ENCODE results near the gene CLDN6. TPM values are rescaled to one million over a fixed set of nuclear protein-coding genes. Genes with fewer than 3 reads are reported as not detected.
A peak's percentile ranks its signal among the peaks of the same experiment; 100 is the strongest.

CLDN6 gene
- total and polyA plus RNA-seq, 8 donors, result 2.3 to 140 (median 113) TPM; not detected in 1

DNA sequence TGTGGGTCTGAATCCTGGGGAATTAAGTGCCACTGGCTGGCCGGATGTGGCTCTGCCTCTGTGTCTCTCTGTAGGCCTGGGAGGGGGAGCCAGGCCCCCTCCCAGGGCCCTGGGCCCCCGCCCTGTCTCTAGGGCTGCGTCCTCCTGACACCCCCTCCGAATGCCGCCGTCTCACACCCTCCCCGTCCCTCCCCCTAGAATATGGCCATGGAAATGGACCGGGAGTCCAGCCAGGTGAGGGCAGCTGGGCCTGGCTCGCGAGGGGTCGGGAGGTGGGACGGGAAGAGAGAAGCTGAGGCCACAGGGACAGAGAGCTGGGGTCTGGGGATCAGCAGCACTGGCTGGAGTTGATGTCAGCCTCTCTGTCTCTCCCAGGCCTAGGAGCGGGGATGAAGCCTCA lies 21.7 kb downstream of the CLDN6 start:
- TF ChIP-seq, protein P1, sequence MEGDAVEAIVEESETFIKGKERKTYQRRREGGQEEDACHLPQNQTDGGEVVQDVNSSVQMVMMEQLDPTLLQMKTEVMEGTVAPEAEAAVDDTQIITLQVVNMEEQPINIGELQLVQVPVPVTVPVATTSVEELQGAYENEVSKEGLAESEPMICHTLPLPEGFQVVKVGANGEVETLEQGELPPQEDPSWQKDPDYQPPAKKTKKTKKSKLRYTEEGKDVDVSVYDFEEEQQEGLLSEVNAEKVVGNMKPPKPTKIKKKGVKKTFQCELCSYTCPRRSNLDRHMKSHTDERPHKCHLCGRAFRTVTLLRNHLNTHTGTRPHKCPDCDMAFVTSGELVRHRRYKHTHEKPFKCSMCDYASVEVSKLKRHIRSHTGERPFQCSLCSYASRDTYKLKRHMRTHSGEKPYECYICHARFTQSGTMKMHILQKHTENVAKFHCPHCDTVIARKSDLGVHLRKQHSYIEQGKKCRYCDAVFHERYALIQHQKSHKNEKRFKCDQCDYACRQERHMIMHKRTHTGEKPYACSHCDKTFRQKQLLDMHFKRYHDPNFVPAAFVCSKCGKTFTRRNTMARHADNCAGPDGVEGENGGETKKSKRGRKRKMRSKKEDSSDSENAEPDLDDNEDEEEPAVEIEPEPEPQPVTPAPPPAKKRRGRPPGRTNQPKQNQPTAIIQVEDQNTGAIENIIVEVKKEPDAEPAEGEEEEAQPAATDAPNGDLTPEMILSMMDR (IDR thresholded peaks at IDR 0.05), result no peak

DNA sequence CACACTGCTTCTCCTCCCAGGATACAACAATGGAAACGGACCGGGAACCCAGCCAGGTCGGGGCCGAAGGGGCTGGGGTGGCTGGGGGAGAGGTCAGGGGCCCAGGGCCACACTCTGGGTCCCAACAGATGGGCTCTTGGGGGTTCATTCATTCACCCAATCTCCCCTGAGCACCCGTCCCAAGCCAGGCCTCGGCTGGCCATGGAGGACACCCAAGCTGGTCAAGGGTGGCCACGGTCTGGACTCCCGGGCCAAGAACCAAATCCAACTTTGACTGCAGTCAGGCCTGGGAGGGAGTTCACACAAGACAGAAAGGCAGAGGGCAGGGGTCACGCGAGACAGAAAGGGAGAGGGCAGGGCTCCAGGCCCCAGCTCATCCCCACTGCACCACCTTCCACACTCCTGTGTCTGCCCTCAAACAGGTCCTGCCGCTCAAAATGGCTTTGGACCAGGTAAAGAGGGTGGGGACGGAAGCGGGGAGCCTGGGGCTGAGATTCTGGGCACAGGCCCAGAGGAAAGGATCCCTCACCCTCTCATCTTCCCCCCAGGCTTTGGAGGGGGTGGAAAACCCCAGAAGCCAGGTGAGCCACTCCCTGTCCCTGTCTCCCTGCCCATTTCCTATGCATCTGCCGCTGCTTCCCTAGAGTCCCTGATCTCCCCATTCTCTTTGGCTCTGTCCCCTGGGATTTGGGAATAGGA lies 25.5 kb downstream of the CLDN6 start:
- H3K27ac ChIP-seq, result no peak overlapping the region
- no peaks in the 10 kb centered on the region for H3K9me3 ChIP-seq
- no peak for ATAC-seq
- intact Hi-C loops (cut with DNase I), result no loop called here
- peaks cover 0 to 37% of the 10 kb centered on the region in 2 donors for H3K27me3 ChIP-seq
- TF ChIP-seq, protein P1 (IDR thresholded peaks at IDR 0.05), result no peak
- H3K4me3 ChIP-seq, result no peak overlapping the region
- H3K36me3 ChIP-seq, result no peaks in the 10 kb centered on the region
- DNase-seq, result no peak
- H3K4me1 ChIP-seq, result no peaks in the 10 kb centered on the region

More for the DNA sequence above, 21.7 kb downstream of the CLDN6 start:
- Histone ChIP-seq H3K27me3 (peaks cover 0 to 8% of the 10 kb centered on the region in 2 donors), H3K36me3 (no peaks in the 10 kb centered on the region), H3K27ac (no peak overlapping the region), H3K9me3 (no peaks in the 10 kb centered on the region), H3K4me3 (no peak overlapping the region), H3K4me1 (no peaks in the 10 kb centered on the region)
- DNase-seq, result no peak
- intact Hi-C loops (cut with DNase I), result no loop called here
- no peak for ATAC-seq

DNA sequence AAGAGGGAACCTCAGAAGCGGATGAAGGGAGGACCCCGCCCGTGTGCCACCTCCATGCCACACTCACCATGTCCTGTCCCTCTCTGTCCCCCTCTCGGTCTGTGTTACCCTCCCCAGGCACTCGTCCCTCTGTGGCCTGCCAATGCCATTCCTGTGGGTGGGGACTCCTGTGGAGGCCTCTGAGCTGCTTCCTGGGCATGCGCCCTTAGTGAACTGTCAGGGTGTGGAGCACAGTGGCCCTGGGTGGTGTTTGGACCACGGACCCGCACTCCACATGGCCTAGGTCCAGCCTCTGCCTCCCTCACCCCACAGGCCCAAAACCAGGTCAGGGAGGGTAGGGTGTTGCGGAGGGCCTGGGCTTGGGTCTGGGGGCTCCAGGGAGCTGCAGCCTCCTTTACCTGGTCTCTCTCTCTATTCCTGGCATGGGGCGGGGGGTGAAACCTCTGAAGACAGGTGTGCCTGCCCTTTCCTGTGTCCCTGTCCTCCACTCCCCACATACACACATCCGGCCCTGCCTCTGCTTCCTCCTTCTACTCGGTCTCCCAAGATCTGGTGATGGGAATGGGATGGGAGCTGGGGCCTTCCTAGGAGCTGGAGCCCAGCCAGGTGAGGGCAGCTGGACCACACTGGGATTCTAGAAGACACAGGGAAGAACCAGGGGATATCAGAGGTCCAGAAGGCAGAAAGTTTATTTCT lies 26.3 kb downstream of the CLDN6 start:
- H3K4me1 ChIP-seq, result no peaks in the 10 kb centered on the region
- H3K36me3 ChIP-seq, result no peaks in the 10 kb centered on the region
- no peak overlapping the region for H3K27ac ChIP-seq
- peaks cover 0 to 43% of the 10 kb centered on the region in 2 donors for H3K27me3 ChIP-seq
- TF ChIP-seq, protein P1 (IDR thresholded peaks at IDR 0.05), result no peak
- intact Hi-C loops (cut with DNase I), result no loop called here
- ATAC-seq, result no peak
- H3K9me3 ChIP-seq, result no peaks in the 10 kb centered on the region
- DNase-seq, result no peak
- no peak overlapping the region for H3K4me3 ChIP-seq

DNA sequence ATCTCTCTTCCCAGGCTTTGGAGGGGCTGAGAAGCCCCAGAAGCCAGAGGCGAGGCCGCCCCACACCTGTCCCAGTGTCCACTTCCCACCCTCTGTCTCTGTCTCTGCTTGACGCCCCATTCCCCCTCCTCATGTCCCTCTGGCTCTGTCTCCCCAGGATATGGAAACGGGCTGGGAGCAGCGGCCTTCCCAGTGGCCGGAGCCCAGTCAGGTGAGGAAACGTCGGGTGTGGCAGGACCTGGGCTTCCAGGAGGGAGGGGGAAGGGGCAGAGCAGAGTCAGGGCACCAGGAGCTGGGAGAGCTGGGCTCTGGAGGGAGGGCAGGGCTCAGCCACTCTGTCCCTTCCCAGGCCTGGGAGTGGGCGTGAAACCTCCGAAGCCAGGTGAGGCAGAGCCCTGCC lies 27.1 kb downstream of the CLDN6 start:
- H3K4me1 ChIP-seq, result no peaks in the 10 kb centered on the region
- H3K9me3 ChIP-seq, result no peaks in the 10 kb centered on the region
- intact Hi-C loops (cut with DNase I), result no loop called here
- ATAC-seq (peak; percentile 35), DNase-seq (no peak)
- peaks cover 0 to 46% of the 10 kb centered on the region in 2 donors for H3K27me3 ChIP-seq
- H3K4me3 ChIP-seq, result no peak overlapping the region
- H3K27ac ChIP-seq, result no peak overlapping the region
- TF ChIP-seq, protein P1 (IDR thresholded peaks at IDR 0.05), result no peak
- no peaks in the 10 kb centered on the region for H3K36me3 ChIP-seq

DNA sequence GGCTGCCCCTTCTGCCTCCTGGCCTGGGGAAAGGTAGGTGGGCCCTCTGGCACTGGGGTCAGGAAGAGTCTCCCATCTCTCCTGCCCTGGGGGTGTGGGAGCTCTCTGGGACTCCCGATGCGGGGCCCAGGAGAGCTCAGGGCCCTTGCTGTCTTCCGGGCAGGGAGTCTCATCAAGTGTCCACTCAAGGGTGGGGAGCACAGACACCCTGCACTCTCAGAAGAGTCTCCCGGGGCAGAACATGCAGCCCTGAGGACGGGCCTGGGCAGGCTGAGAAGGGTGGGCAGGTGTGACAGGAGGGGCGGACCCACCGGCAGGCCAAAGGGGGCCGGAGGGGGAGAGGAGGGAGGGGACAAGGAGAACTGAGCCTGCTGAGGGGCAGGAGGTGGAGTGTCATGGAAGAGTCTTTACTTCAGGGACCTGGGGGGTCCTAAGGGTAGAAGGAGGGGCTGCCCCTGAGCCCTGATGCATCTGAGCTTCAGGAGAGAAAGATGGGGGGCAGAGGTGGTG lies 29.3 kb downstream of the CLDN6 start:
- TF ChIP-seq, protein P1 (IDR thresholded peaks at IDR 0.05), result no peak
- H3K9me3 ChIP-seq, result no peaks in the 10 kb centered on the region
- H3K27ac ChIP-seq, result no peak overlapping the region
- H3K4me3 ChIP-seq, result no peak overlapping the region
- intact Hi-C loops (cut with DNase I), result no loop called here
- ATAC-seq (no peak), DNase-seq (no peak)
- peaks cover 0 to 49% of the 10 kb centered on the region in 2 donors for H3K27me3 ChIP-seq
- no peaks in the 10 kb centered on the region for H3K36me3 ChIP-seq
- peaks cover 0 to 6% of the 10 kb centered on the region in 2 donors for H3K4me1 ChIP-seq
